MM.1S (cell line): Measurements from ENCODE around the gene MFSD2B.

Source experiments
- DNase-seq: peaks from one replicate; pipeline ENCODE4 v3.0.0-alpha.2; 2015
- H2AFZ ChIP-seq: fragments of 300-600 bp; sonication (generic); 2 replicates; pipeline ENCODE4 v1.6.0; 2016; ENCODE audit warnings: antibody characterized with exemption, low read length
- H3F3A ChIP-seq: fragments of 300-600 bp; sonication (generic); 2 replicates; pipeline ENCODE4 v1.6.1; 2016; ENCODE audit warnings: mild to moderate bottlenecking, antibody characterized with exemption, low read length, moderate library complexity, mixed read lengths; ENCODE audit not compliant: insufficient read depth
- H3K27ac ChIP-seq: fragments of 300-600 bp; sonication (generic); 2 replicates; pipeline ENCODE4 v1.5.1; 2016; ENCODE audit warnings: mild to moderate bottlenecking, low read length
- H3K27me3 ChIP-seq: fragments of 300-600 bp; sonication (generic); replicated peaks from 2 replicates; pipeline ENCODE4 v1.6.0; 2016; ENCODE audit warnings: low read length; ENCODE audit not compliant: insufficient read depth
- H3K36me3 ChIP-seq: fragments of 300-600 bp; sonication (generic); replicated peaks from 2 replicates; pipeline ENCODE4 v1.6.1; 2016; ENCODE audit warnings: mild to moderate bottlenecking, low read length, mixed read lengths; ENCODE audit not compliant: insufficient read depth
- H3K4me1 ChIP-seq: fragments of 300-600 bp; sonication (generic); 2 replicates; pipeline ENCODE4 v1.6.1; 2016; ENCODE audit warnings: low read length, mixed read lengths
- H3K4me2 ChIP-seq: fragments of 300-600 bp; sonication (generic); 2 replicates; pipeline ENCODE4 v1.6.0; 2016; ENCODE audit warnings: low read depth, low read length
- H3K4me3 ChIP-seq: fragments of 300-600 bp; sonication (generic); 2 replicates; pipeline ENCODE4 v1.5.1; 2016; ENCODE audit warnings: low read length, mixed read lengths
- H3K79me2 ChIP-seq: fragments of 300-600 bp; sonication (generic); 2 replicates; pipeline ENCODE4 v1.6.1; 2016; ENCODE audit warnings: mixed run types, low read length, mixed read lengths
- H3K9ac ChIP-seq: fragments of 300-600 bp; sonication (generic); 2 replicates; pipeline ENCODE4 v1.6.1; 2016; ENCODE audit warnings: low read length, mixed read lengths
- H3K9me2 ChIP-seq: fragments of 300-600 bp; sonication (generic); replicated peaks from 2 replicates; pipeline ENCODE4 v1.6.1; 2016; ENCODE audit warnings: mild to moderate bottlenecking, low read length, mixed read lengths; ENCODE audit not compliant: insufficient read depth
- H3K9me3 ChIP-seq: fragments of 300-600 bp; sonication (generic); replicated peaks from 2 replicates; pipeline ENCODE4 v1.6.1; 2016; ENCODE audit warnings: mild to moderate bottlenecking, low read length, mixed read lengths; ENCODE audit not compliant: insufficient read depth
- H4K20me1 ChIP-seq: fragments of 300-600 bp; sonication (generic); 2 replicates; pipeline ENCODE4 v1.6.1; 2016; ENCODE audit warnings: mild to moderate bottlenecking, low read length, moderate library complexity, mixed read lengths; ENCODE audit not compliant: insufficient read depth
- CTCF ChIP-seq: fragments of 300-600 bp; sonication (generic); IDR thresholded peaks from 2 replicates; pipeline ENCODE4 v1.5.1; 2016; ENCODE audit warnings: antibody characterized with exemption, low read length, mixed read lengths
- EZH2 ChIP-seq: fragments of 300-600 bp; sonication (generic); optimal IDR thresholded peaks from 2 replicates; pipeline ENCODE3; 2017; ENCODE audit warnings: low read depth, mild to moderate bottlenecking, antibody characterized with exemption, low read length, mixed read lengths
- EZH2phosphoT487 ChIP-seq: fragments of 300-600 bp; sonication (generic); IDR thresholded peaks from 2 replicates; pipeline ENCODE4 v1.6.1; 2018; ENCODE audit warnings: antibody characterized with exemption, low read length

The MFSD2B gene

GRCh38 chr2:23994567-23994966, 15.3 kb upstream of the MFSD2B start:
- H3K27ac ChIP-seq: no peak overlapping the region
- no peaks in the 10 kb centered on the region for H3K9me3 ChIP-seq
- no peaks in the 10 kb centered on the region for H4K20me1 ChIP-seq
- H3K36me3 ChIP-seq: no peaks in the 10 kb centered on the region
- no peak overlapping the region for H2AFZ ChIP-seq
- H3K79me2 ChIP-seq: no peaks in the 10 kb centered on the region
- no peaks in the 10 kb centered on the region for H3K4me1 ChIP-seq
- H3K4me2 ChIP-seq: no peak overlapping the region
- no peaks in the 10 kb centered on the region for H3K27me3 ChIP-seq
- no peak overlapping the region for H3K9ac ChIP-seq
- H3K9me2 ChIP-seq: no peaks in the 10 kb centered on the region
- 0 out of 2 replicates have a peak, but pooled peaks cover 2% of the 10 kb centered on the region for H3F3A ChIP-seq
- DNase-seq: no peak
- H3K4me3 ChIP-seq: no peak overlapping the region
- TF ChIP-seq EZH2phosphoT487 (no peak), EZH2 (no peak), CTCF (no peak)

- Histone ChIP-seq H3K36me3 (no peaks in the 10 kb centered on the region), H2AFZ (no peak overlapping the region), H3K9me3 (no peaks in the 10 kb centered on the region), H3K4me2 (no peak overlapping the region), H3K27ac (no peak overlapping the region), H3K4me1 (no peaks in the 10 kb centered on the region), H3K9ac (no peak overlapping the region), H4K20me1 (no peaks in the 10 kb centered on the region), H3K27me3 (no peaks in the 10 kb centered on the region), H3F3A (no peaks in the 10 kb centered on the region), H3K4me3 (no peak overlapping the region), H3K9me2 (no peaks in the 10 kb centered on the region), H3K79me2 (no peaks in the 10 kb centered on the region)
- DNase-seq: no peak
- TF ChIP-seq CTCF (no peak), EZH2 (no peak), EZH2phosphoT487 (no peak)
Observed at GRCh38 chr2:24007693-24008092, 2.2 kb upstream of the MFSD2B start.

DNA sequence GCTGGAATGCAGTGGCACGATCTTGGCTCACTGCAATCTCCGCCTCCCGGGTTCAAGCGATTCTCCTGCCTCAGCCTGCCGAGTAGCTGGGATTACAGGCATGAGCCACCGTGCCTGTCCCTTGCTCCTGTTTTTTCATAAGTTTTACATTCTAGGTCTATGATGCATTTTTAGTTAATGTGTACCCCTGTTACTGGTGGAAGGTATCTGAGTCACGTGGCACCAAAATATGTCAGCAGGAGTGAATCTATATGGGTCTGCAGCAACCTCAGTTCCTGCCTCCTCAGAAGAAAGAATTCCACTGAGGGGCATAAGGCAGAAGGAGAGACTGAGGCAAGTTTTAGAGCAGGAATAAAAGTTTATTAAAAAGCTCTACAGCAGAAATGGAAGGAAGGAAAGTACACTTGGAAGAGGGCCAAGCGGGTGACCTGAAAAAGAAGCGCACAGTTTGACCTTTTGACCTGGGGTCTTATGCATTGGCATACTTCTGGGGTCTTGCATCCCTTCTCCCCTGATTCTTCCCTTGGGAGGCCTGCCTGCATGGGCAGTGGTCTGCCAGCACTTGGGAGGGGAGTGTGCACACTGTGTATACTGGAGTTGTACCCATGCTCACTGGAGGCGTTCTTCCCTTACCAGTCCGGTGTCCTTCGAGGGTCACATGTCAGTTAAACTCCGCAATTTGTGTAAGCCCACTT, 1.1 kb upstream of the MFSD2B start:
- Histone ChIP-seq H3K4me3 (no peak overlapping the region), H3K79me2 (no peaks in the 10 kb centered on the region), H3K36me3 (no peaks in the 10 kb centered on the region), H3F3A (no peaks in the 10 kb centered on the region), H4K20me1 (no peaks in the 10 kb centered on the region), H3K9ac (no peak overlapping the region), H2AFZ (no peak overlapping the region), H3K27ac (no peak overlapping the region), H3K9me3 (no peaks in the 10 kb centered on the region), H3K27me3 (no peaks in the 10 kb centered on the region), H3K4me1 (no peaks in the 10 kb centered on the region), H3K9me2 (no peaks in the 10 kb centered on the region), H3K4me2 (no peak overlapping the region)
- no peak for DNase-seq
- TF ChIP-seq EZH2phosphoT487 (no peak), EZH2 (no peak), CTCF (no peak)
